GM04504 (cell line): Measurements from ENCODE around the gene BTBD9.
A peak's percentile ranks its signal among the peaks of the same experiment; 100 is the strongest.

Source experiments
- DNase-seq: peaks from one replicate; pipeline ENCODE4 v3.0.0-alpha.2; 2012; ENCODE audit warnings: low read depth

Gene BTBD9

DNA sequence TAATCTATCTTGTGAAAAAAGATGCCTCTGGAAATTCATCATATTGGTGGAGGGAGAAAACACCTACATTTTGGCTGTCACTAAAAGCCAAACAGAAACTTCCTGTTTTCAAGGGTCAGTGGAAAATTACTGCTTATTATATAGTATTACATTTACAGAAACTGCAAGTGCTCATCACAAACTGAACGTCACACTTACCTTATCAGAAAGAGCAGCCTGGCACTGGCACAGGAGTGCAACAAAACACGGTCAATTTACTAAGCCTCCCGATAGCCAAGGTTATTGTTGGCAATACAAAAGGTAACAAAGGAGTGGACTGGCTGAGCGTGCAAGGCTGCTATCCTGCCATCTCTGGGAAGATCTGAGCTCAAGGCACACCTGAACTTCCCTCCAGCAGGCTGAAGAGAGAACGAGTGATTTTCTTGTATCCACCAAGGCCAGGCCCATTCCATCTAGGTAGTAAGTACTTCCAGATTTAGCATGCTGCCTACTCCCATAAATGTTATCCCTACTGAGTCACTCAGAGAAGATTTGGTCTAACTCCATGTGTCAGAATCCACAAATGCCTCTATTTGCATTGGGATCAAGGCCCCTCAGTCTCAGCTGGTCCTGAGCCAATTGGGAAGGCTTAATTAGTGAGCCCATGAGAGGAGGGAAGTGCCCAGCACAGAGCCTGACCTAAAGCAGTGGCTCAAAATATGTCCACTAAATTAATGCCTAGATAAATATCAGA, 399.8 kb downstream of the BTBD9 start:
- peak; percentile 44 for DNase-seq

DNA sequence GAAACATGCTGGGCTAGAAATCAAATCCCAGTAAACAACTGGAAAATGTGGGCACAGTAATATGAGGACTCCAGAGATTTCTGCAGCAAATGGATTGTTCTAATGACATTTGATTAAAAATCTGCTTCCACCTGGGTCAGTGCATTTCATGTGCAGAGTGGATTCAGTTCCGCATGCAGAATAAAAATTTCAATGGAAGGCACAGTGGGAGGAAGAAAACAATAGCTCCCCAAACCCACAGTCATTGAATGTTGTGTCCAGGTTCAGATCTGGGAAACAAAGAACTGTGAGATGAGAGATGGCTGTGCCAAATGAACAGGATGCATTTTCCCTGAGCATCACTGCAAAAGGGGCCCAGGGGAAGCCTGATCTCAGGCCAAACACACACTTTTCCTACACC, 403.1 kb downstream of the BTBD9 start:
- DNase-seq, result no peak

DNA sequence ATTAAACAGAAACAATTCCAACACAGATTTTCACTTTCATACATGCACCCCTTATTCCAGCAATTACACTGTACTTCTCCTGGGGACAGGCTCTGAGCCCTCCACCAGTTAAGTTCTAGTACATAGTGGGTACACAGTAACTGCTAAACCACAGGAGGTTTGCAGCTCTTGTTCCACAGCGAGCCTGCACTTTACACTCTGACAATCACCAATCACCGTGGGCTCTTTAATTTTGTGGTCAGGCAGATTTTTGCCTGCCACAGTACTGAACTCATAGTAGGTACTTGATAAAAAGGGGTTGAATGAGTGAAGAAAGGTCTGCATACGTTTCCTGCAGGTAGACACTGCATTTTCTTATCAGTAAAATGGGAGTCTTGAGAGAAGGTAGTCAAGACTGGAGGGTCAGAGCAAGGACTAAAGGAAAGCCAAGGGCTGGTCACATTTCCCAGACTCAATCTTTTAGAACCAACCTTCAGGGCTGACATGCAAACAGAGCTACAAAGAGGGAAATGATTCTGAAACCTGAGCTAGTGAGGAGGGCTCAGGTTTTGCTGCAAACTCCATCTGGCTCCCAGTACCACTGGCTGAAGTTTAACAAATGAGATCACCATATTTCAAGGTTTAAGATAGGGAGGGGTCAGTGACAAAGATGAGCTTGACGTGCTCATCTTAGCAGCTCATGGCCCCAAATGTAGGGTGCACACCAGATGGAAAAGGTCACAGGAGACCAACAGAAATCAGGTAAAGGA, 404.6 kb downstream of the BTBD9 start:
- DNase-seq, result no peak

DNA sequence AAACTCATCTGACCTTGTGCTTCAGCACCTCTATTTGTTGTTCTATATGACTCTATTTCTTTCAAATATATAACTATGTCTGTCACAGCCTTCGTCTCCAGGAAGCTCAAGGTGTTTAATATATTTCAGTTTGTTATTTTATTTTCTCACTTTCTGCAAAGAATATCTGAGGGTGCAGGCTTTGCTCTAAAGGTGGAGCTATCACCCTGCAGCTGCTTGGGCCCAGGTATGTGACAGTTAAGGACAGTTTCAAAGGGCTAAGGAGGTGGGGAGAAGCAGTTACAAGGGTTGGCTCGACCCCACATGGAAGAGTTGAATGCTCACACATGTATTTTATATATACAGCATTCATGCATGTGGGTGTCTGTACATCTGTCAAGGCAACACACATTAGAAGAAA, 405.6 kb downstream of the BTBD9 start:
- DNase-seq, result no peak

DNA sequence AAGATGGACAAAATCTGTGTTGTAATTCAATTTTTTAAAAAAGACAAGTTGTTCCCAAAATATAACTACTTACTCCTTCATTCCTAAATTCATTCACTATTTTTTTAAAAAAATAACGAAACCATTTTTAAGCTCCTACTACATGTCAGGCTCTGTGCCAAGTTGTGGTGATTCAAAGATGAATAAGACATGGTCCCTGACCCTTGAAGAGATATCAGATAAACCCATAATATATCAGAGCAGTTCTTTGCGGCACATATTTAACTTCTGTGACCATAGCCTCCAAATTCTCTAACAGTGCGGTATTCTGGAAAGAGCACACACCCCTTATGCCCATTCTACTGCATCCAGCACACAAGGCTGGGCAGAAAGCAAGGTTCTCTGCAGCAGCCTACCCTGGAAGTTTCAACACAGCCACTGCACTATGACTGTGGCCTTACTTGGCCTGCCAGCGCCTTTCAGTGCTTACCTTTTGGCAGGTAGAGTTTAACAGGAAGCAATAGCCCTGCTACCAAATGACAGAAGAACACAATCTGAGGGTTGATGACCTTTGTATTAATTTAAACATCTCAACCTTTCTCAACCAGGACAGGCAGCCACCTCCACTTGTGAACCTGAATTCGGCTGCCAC, 406.5 kb downstream of the BTBD9 start:
- no peak for DNase-seq

DNA sequence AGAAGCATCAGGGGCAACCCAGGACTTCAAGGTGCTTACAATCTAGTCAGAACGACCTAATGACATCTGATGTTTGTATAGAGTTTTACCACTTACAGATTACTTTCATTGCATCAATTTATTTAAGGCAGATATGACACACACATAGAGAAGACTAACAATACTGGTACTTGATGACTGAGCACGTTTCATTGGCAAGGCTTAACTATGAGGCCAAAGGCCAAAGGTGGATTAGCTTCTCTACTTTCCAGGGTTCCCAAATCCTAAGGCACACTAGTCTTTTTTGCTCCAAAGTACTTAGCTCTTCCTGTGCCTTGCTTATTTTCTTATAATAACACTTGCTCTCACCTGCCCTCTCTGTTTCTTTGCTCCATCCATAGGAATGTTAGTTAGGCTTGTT, 414.0 kb downstream of the BTBD9 start:
- DNase-seq, result no peak

DNA sequence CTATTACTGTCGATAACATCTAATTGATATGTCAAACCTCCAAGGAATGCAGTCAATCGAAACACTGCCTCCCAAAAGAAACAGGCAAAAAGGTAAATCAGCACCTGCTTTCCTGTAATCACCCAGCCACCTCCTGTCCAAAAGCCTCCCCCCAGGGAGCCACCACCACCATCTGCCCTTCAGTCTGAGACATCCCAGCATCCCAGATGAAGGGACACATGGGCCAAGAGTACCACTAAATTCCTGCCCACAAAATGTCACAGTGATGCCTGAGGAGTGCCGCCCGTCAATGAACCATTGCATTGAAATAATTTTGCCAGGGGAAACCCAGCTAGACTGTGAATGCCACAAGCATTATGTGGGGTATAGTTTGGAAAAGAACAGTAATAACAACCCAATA, 418.5 kb downstream of the BTBD9 start:
- no peak for DNase-seq

DNA sequence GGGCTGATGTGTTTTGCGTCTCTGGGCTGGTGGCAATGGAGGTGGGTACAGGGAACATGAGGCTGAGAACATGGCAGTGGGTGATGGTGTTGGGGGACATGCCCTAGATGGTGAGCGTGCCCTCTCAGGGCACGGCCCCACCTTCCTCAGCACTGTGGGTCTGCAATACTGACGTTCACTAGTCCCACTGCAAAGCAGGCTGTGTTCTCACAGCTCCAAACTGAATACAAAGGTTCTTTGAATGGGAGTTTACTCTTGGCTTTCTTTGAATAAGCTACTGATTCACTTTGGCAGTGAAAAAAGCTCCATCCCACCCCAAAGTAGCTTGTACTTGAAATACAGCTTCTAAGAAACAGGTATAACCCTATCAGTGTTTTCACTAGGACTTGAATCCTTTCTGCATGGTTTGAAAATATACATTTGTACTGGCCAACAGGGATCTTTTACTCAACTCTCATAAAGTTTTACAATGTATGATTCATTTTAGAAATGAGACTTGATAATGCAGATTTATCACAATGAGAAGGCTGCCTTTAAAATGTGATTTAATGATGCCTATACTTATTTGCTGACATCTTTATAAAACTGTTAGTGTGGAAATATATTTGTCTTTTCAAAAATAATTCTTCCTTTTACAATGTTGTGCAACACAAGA, 419.5 kb downstream of the BTBD9 start:
- no peak for DNase-seq

DNA sequence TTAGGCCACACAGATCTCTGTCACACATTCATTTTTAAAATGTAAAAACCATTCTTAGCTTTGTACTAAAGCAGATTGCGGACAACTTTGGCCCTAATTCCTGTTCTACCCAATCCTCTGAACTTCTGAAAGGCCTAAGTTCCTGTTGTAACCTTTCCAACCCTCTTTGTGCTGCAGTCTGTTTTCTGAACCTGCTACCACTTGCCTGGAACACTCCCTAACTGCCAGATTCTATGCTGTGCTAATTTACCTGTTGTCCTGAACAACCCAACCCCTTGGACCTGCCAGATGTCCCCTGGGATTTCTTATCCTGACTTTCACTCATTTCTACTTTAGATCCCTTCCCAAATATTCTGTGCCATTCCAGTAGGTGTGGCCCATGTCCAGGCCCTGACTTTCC, 421.5 kb downstream of the BTBD9 start:
- DNase-seq, result no peak

DNA sequence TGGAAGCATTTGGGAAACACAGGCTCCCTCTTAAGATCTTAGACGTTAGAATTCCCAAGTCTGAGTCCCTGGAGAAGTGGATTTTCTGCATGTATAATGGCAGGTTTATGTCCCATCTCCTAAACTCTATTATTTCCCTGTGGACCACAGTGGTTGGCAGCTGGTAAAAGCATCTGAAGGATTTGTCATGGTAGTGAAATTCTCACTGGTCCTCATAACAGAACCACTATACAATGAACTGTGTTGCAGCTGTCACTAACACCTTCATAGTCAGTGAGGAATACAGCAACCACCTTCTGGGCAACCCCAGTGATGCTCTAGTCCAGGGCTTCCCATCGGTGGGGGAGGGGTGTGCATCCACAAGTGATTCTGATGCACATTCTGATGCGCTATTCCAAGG, 423.3 kb downstream of the BTBD9 start:
- DNase-seq, result no peak

DNA sequence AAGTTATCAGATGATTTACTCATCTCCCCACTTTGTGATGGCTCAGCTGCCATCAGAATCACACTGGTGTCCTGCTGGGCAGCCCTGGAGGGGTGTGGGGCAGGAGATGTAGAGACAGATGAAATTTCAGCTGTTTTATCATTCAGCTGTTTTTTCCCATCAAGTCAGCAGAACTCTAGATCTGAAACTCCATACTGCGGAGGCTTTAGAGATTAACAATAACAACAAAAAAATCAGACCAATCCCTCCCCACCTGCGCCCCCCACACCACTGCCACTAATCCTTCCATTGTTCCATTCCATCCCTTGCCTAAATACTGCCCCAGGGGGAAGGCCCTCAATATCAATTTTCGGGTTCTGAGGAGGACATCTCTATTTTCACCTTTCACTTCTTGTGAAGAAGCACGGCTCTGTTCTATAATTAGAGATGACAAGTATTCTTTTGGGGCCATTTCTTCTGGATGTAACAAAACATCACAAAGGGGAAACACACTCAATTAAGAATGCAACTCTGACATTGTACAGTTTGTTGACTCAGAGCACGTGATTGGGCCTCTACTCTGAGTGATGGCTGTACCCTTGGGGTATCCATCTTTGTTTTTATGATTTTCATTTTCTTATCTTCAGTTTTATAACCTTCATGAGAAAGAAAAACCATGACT, 423.9 kb downstream of the BTBD9 start:
- no peak for DNase-seq

DNA sequence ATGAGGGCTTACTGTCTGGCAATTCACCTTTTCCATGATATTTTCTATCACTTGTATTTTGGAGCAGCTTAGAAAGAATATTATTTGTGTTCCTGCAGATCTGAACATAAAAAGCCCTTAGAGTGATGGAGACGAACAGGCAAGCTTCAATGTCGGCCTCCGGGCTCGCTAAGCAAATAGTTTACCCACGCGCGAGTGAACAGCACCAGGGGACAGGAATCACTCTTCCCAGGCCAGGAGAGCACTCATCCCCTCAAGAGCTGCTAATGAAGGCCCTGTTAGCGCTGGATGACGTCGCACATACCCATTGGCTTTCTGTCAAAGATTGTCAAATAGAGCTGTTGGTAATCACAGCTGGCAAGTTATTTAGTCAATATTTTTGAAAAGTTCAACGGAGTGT, 424.5 kb downstream of the BTBD9 start:
- DNase-seq, result no peak

DNA sequence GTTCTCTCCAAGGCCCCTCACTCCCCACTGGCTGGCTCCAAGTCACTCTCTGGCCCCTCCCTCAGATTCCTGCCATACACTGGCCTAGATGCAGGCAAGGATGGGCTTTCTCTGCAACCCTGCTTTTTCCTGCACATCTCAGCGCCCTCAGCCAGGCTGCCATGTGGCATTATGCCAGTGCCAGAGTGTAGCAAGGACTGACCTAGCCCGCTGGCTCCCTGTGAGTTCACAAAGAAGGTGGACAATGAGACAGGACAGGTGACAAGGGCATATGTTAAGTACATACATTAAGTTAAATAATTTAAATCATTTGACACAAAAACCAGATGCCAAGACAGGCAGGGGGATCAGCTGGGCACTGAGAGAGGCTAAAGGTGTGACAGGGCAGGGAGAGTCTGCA, 425.6 kb downstream of the BTBD9 start:
- no peak for DNase-seq

DNA sequence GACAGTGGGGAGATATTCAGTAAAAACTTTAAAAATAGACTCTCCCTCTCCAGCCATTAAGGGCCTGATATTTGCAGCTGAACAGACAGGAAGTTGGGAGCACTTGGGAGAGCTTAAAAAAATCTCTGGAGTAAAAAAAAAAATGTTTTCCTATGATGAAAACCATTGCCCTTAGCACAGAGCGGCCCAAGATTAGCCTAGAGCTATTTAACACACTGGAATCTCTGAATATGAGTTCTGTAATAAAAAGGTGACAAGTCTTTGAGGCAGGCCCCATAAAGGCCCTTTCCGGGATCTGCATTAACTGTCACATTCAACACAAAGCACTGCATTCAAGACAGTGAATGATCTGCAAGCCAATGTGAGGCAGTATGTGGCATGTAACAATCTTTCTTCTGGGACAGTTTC, 426.5 kb downstream of the BTBD9 start:
- DNase-seq, result peak; percentile 3

DNA sequence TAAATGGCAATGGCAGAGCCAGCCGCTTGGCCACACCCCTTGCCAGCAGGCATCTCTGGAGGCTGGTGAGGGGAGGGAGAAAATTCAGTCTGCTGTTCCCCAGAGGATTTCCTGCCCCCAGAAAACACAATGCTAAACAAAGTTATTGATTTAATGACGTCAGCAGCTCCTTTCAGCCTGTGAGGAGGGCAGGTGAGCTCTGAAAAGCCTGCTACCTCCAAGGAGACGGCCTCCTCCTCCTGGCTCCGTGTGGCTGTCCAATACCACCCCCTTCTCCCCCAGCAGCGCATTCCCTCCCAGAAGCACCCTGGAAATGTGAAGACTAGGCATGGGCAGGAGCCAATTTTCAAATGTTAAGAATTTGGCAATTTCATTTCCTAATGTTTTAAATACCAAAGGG, 427.1 kb downstream of the BTBD9 start:
- DNase-seq, result no peak

DNA sequence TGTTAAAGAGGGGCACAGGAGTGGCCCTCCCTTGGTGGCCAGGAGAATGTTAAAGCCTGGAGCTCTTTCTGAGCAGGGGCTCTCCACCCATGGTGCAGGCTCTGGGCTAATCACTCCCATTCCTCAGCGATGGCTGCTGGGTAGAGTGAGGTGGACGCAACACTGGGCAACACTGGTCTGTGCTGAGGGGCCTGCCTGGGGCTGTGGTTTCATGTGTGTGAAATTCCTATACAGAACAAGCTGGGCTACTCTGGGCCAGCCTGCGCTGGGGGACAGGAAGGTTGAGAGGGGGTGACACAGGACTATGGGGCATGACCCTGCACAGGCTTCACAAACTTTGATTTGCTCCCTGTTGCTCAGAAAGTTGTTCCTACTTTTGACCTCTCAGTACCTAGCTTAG, 427.6 kb downstream of the BTBD9 start:
- no peak for DNase-seq

DNA sequence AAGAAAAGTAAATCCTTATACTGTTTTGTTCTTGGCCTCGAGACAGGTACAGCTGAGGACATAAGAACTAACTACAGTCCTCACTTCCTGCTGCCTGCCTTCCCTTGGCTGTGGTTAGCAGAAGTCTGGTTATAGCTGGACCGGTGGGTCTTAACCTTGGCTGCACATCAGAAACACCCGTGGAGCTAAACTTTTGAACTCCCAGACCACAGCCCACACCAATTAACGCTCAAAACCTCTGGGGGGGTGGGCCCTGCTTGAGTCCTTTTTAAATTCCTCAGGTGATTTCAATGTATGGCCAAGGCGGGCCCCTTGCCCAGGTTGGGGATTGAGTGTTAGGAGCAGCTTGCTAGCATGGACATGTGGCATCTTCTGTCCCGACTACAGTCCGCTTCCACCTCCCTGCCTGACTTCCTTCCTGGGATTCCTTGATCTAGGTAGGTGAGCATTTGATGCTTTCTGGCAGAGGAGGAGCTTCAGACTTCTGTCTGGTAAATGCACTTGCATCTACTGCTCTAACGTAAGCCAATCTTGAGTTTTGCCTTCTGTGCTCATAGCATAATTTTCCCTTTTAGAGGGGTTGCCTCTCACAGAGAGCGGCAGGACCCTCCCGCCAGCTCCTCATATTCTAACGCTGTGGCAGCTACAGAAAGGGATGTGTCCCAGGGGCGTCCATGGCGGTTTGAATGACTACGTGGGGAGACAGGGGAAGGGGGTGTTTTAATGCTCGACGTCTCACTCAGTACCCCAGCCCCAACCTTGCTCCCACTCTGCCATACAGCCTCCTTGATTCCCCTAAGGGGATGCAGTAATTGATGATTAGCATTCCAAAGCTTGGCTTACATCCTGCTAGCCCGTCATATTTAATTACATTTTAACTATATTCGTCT, 430.1 kb downstream of the BTBD9 start:
- no peak for DNase-seq

DNA sequence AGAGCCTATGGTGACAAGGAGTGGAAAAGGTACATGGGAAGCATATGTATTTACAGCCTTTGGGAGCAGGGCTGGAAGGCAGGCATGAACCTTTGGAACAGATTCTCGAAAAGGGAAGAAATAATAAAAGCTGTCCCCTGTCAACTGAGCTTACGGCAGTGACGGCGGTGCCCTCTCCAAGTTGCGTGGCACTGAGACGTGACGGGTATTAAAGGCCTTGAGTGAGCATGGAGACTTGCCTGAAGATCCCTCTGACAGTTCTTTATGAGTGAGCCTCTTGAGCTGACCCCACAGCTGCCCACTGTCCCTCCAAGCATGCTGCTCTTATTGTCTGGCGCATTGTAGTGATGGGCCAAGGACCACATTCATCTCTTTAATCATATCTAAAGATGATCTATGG, 431.7 kb downstream of the BTBD9 start:
- DNase-seq, result no peak

DNA sequence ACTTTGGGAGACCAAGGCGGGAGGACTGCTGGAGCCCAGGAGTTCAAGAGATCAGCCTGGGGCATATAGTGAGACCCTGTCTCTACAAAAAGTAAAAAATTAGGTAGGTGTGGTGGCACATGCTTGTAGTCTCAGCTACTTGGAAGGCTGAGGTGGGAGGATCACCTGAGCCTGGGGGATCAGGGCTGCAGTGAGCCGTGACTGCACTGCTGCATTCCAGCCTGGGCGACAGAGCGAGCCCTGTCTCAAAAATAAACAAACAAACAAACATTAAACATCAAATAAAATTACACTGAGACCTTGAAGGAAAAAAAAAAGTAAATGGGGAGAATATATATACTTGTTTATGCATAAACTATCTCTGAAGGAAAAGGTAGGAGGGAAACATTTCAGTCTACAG, 432.4 kb downstream of the BTBD9 start:
- no peak for DNase-seq

DNA sequence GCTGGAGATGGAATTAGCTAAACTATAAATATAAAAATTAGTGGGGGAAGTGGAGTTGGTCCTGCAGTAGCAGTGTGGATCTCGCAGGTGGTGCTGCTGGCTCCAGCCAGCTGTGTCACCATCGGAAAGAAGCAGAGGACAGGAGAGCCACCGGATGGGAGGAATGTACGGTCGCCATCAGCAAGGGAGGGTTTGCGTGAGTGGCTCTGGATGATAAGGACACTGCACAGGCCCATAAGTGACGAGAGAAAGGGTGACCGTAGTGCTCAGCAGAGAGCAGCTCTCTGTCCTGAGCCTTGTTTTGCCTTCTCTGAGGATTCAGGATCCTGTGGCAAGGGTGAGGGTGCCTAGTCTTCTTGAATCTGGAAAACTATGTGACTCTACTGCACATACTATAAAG, 441.5 kb downstream of the BTBD9 start:
- DNase-seq, result no peak

DNA sequence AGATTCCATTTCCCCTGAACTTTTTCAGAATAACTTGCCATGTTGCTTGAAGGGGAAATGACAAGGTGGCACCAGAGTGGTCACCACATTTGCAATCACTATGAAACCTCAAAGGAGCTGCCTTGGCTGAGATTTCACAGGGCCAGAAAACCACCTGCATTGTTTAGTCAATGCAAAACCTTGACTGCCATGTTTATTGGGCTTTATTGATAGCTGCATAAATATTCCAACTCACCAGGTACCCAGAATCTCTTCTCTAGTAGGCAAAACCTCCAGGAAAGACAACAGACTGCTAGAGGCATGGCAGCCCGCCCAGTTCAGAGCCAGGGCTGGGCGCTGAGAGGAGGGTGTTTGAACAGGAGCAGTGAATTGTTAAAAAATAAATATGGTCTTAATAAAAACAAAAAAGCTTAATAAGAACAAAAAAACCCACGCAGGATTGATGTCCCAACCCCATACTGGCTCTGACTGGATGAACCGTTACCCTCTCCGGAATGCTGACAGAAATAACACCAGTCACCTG, 444.6 kb downstream of the BTBD9 start:
- DNase-seq, result no peak
